ENCODE measurements around the gene PLEKHA7.
A peak's percentile ranks its signal among the peaks of the same experiment; 100 is the strongest.

PLEKHA7 gene

DNA sequence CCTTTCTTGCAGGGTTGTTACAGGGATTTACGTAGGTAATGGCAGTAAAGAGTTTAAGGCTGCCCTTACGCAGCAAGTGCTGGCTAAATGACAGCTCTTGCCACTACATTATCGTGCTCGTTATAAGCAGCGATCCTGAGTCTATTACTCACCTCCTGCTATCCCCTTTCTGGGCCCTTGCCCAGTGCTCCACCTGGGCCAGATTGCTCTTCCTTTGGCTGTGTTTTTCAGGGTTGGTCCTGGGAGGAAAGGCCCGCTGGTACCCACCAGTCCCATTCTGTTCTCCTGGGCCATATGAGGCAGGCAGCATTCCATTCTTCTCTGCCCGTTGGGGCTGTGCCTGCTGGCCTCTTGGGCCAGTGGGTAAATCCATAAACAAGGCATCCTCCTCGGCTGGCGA, 188.2 kb downstream of the PLEKHA7 start:
- no peaks in the 10 kb centered on the region for H3K36me3 ChIP-seq (ENCODE audit: control insufficient read depth, insufficient read depth, low read length)
- H3K4me2 ChIP-seq (ENCODE audit: low read length): no peak overlapping the region
- H3K9ac ChIP-seq (ENCODE audit: low read length): peak overlapping the region; percentile 18
- no peaks in the 10 kb centered on the region for H3K27me3 ChIP-seq (ENCODE audit: insufficient read depth, low read length, poor library complexity)
- peaks cover 4% of the 10 kb centered on the region for H3K4me1 ChIP-seq (ENCODE audit: control insufficient read depth, low read depth, low read length)
- no peak overlapping the region for H4K5ac ChIP-seq (ENCODE audit: low read length)
- peak overlapping the region; percentile 31 for H2BK120ac ChIP-seq (ENCODE audit: low read depth, low read length)
- H3K56ac ChIP-seq (ENCODE audit: low read length): peak overlapping the region; percentile 40
- H3K79me1 ChIP-seq (ENCODE audit: low read length): no peaks in the 10 kb centered on the region
- no CpG with 5 or more reads among the region's 9 CpGs for WGBS (ENCODE audit: extremely low coverage, insufficient coverage, low lambda C conversion rate)
- no peak overlapping the region for H3K4ac ChIP-seq (ENCODE audit: low read depth, low read length)
- H2AK5ac ChIP-seq (ENCODE audit: low read length): no peak overlapping the region
- no peak overlapping the region for H4K8ac ChIP-seq (ENCODE audit: low read depth, low read length)
- no peak overlapping the region for H3K4me3 ChIP-seq (ENCODE audit: low read length)
- H3K23ac ChIP-seq (ENCODE audit: low read length): no peak overlapping the region
- H2BK5ac ChIP-seq (ENCODE audit: low read length): peak overlapping the region; percentile 72
- no peak overlapping the region for H2BK15ac ChIP-seq (replicated peaks; ENCODE audit: low read depth)
- no peaks in the 10 kb centered on the region for H3K79me2 ChIP-seq (ENCODE audit: control insufficient read depth, insufficient read depth, low read length)
- no peak for DNase-seq
- peak overlapping the region; percentile 67 for H3K27ac ChIP-seq (ENCODE audit: low read depth, low read length)
- peak overlapping the region; percentile 22 for H3K18ac ChIP-seq (ENCODE audit: low read length)

DNA sequence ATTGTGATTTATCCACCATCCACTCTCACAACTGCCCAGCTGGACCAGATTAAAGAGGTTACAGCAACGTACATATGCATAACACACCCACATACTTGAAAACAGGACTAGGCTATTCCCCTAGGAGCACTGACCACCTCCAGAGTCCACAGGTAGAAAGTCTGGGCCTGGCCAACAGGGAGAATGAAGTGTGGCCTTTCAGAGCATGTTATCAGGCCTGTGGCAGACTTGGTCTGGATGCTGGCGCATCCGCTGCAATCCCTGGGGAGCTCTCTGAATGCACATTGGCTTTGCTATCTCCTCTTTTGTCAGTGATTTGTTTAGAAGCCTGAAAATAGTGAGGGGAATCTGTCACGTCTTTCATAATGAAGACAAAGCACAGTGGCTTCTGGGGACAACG, 189.1 kb downstream of the PLEKHA7 start:
- H3K56ac ChIP-seq (ENCODE audit: low read length): no peak overlapping the region
- peaks cover 7% of the 10 kb centered on the region for H3K4me1 ChIP-seq (ENCODE audit: control insufficient read depth, low read depth, low read length)
- H2BK120ac ChIP-seq (ENCODE audit: low read depth, low read length): no peak overlapping the region
- H3K18ac ChIP-seq (ENCODE audit: low read length): no peak overlapping the region
- no peaks in the 10 kb centered on the region for H3K79me1 ChIP-seq (ENCODE audit: low read length)
- no peak overlapping the region for H2BK5ac ChIP-seq (ENCODE audit: low read length)
- no peak overlapping the region for H3K4me3 ChIP-seq (ENCODE audit: low read length)
- peak overlapping the region; percentile 73 for H3K27ac ChIP-seq (ENCODE audit: low read depth, low read length)
- WGBS (ENCODE audit: extremely low coverage, insufficient coverage, low lambda C conversion rate): no CpG with 5 or more reads among the region's 5 CpGs
- H3K36me3 ChIP-seq (ENCODE audit: control insufficient read depth, insufficient read depth, low read length): no peaks in the 10 kb centered on the region
- H3K4me2 ChIP-seq (ENCODE audit: low read length): no peak overlapping the region
- H4K8ac ChIP-seq (ENCODE audit: low read depth, low read length): no peak overlapping the region
- peak; percentile 87 for DNase-seq
- H3K79me2 ChIP-seq (ENCODE audit: control insufficient read depth, insufficient read depth, low read length): no peaks in the 10 kb centered on the region
- H2AK5ac ChIP-seq (ENCODE audit: low read length): no peak overlapping the region
- H3K27me3 ChIP-seq (ENCODE audit: insufficient read depth, low read length, poor library complexity): no peaks in the 10 kb centered on the region
- no peak overlapping the region for H3K4ac ChIP-seq (ENCODE audit: low read depth, low read length)
- H3K23ac ChIP-seq (ENCODE audit: low read length): no peak overlapping the region
- no peak overlapping the region for H2BK15ac ChIP-seq (replicated peaks; ENCODE audit: low read depth)
- no peak overlapping the region for H3K9ac ChIP-seq (ENCODE audit: low read length)
- H4K5ac ChIP-seq (ENCODE audit: low read length): no peak overlapping the region

DNA sequence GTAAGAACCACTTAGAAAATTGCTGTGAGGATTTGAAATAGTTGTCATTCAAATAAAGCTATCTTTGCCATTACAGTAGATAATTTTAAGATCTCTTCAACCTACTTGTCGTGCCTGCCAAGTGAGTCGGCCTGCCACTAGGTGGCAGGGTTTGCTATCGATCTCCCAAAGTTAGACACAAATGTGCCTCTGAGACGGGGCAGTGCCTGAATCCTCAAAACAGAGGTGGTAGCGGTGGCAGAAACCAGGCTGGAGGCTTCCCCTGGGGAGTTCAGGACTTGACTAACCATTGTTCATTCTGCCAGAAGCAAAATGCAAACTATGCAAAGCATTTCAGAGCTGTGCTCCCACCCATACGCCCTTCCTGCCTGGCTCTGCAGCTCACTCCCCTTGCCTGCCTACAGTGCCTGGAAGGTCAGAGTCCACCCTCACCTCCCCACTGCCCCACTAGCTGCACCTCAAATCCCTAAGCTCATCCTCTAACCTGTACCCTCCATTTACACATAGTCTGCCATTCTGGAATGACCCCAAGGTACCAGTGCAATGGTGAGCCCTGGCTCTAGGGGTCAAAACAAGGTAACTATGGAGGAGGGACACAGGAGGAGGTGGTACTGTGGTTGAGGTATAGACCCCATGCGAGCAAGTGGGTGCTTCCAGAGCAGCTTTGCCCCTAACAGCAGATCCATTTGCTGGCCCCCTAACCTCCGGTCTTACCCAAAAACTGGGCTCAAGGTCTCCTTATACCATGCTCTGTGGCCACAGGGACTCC, 193.7 kb downstream of the PLEKHA7 start:
- peak; percentile 97 for DNase-seq

DNA sequence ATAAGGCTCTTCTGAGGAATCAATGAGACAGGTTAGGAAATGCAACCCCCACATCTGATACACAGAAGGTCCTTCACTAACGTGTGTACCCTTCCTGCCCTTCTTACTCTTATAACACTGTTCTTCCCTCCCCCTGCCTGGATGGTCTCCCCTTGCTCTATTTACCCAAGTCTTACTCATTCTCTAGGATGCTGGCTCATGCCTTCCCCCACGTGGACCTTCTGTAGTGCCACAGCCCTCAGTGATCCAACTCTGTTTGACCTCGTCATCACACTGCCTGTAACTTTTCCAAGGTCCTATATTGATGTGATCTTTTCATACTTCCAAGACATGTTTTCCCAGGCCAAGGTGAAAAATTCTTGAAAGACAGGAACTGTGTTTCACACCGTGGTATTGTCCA, 195.9 kb downstream of the PLEKHA7 start:
- no peak overlapping the region for H3K4me3 ChIP-seq (ENCODE audit: low read length)
- no peak overlapping the region for H4K5ac ChIP-seq (ENCODE audit: low read length)
- H3K79me2 ChIP-seq (ENCODE audit: control insufficient read depth, insufficient read depth, low read length): no peaks in the 10 kb centered on the region
- H3K27ac ChIP-seq (ENCODE audit: low read depth, low read length): no peak overlapping the region
- no peak for DNase-seq
- no peak overlapping the region for H3K18ac ChIP-seq (ENCODE audit: low read length)
- H3K56ac ChIP-seq (ENCODE audit: low read length): peak overlapping the region; percentile 12
- no peak overlapping the region for H2BK120ac ChIP-seq (ENCODE audit: low read depth, low read length)
- no peak overlapping the region for H3K23ac ChIP-seq (ENCODE audit: low read length)
- WGBS (ENCODE audit: extremely low coverage, insufficient coverage, low lambda C conversion rate): no CpG with 5 or more reads among the region's 4 CpGs
- H4K8ac ChIP-seq (ENCODE audit: low read depth, low read length): no peak overlapping the region
- no peak overlapping the region for H2BK15ac ChIP-seq (replicated peaks; ENCODE audit: low read depth)
- no peaks in the 10 kb centered on the region for H3K27me3 ChIP-seq (ENCODE audit: insufficient read depth, low read length, poor library complexity)
- no peak overlapping the region for H2BK5ac ChIP-seq (ENCODE audit: low read length)
- H3K4me2 ChIP-seq (ENCODE audit: low read length): no peak overlapping the region
- no peaks in the 10 kb centered on the region for H3K36me3 ChIP-seq (ENCODE audit: control insufficient read depth, insufficient read depth, low read length)
- peaks cover 3% of the 10 kb centered on the region for H3K4me1 ChIP-seq (ENCODE audit: control insufficient read depth, low read depth, low read length)
- no peak overlapping the region for H3K4ac ChIP-seq (ENCODE audit: low read depth, low read length)
- H2AK5ac ChIP-seq (ENCODE audit: low read length): no peak overlapping the region
- H3K9ac ChIP-seq (ENCODE audit: low read length): no peak overlapping the region
- no peaks in the 10 kb centered on the region for H3K79me1 ChIP-seq (ENCODE audit: low read length)

More for the DNA sequence above, 193.7 kb downstream of the PLEKHA7 start:
- Histone ChIP-seq H3K4me1 (ENCODE audit: control insufficient read depth, low read depth, low read length) (peaks cover 3% of the 10 kb centered on the region), H3K4ac (ENCODE audit: low read depth, low read length) (no peak overlapping the region), H2BK15ac (replicated peaks; ENCODE audit: low read depth) (no peak overlapping the region), H3K4me2 (ENCODE audit: low read length) (no peak overlapping the region), H2BK5ac (ENCODE audit: low read length) (peak overlapping the region; percentile 24), H3K4me3 (ENCODE audit: low read length) (no peak overlapping the region), H3K79me1 (ENCODE audit: low read length) (no peaks in the 10 kb centered on the region), H2AK5ac (ENCODE audit: low read length) (no peak overlapping the region), H3K18ac (ENCODE audit: low read length) (no peak overlapping the region), H3K27me3 (ENCODE audit: insufficient read depth, low read length, poor library complexity) (no peaks in the 10 kb centered on the region), H3K56ac (ENCODE audit: low read length) (peak overlapping the region; percentile 45), H3K27ac (ENCODE audit: low read depth, low read length) (no peak overlapping the region), H4K5ac (ENCODE audit: low read length) (no peak overlapping the region), H3K36me3 (ENCODE audit: control insufficient read depth, insufficient read depth, low read length) (no peaks in the 10 kb centered on the region), H3K9ac (ENCODE audit: low read length) (peak overlapping the region; percentile 4), H4K8ac (ENCODE audit: low read depth, low read length) (no peak overlapping the region), H2BK120ac (ENCODE audit: low read depth, low read length) (no peak overlapping the region), H3K23ac (ENCODE audit: low read length) (no peak overlapping the region), H3K79me2 (ENCODE audit: control insufficient read depth, insufficient read depth, low read length) (no peaks in the 10 kb centered on the region)
- WGBS (ENCODE audit: extremely low coverage, insufficient coverage, low lambda C conversion rate): no CpG with 5 or more reads among the region's 8 CpGs

DNA sequence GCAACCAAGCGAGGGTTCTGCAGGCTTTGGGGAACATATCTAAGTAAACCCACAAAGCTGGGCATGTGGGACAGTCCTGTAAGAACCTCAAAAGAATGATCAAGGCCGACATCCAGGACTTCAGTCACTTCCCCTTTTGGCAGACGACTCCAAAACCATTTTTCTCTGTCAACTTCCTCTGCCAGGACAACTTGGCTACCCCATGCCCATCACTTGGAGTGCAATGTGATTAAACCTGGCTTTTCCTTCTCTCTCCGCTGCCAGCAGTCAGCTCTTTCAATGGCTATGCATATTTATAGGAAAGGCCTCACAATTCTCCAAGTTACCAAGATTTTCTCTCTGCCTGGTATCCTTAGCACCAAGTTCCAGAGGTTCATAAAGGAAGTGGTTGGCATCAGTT, 196.9 kb downstream of the PLEKHA7 start:
- H3K79me1 ChIP-seq (ENCODE audit: low read length): no peaks in the 10 kb centered on the region
- no peak overlapping the region for H2BK120ac ChIP-seq (ENCODE audit: low read depth, low read length)
- no peak overlapping the region for H3K4me3 ChIP-seq (ENCODE audit: low read length)
- H3K27ac ChIP-seq (ENCODE audit: low read depth, low read length): no peak overlapping the region
- no peak for DNase-seq
- H3K79me2 ChIP-seq (ENCODE audit: control insufficient read depth, insufficient read depth, low read length): no peaks in the 10 kb centered on the region
- no peak overlapping the region for H4K5ac ChIP-seq (ENCODE audit: low read length)
- no peaks in the 10 kb centered on the region for H3K27me3 ChIP-seq (ENCODE audit: insufficient read depth, low read length, poor library complexity)
- H3K56ac ChIP-seq (ENCODE audit: low read length): no peak overlapping the region
- H2AK5ac ChIP-seq (ENCODE audit: low read length): no peak overlapping the region
- H3K4me2 ChIP-seq (ENCODE audit: low read length): no peak overlapping the region
- H3K4ac ChIP-seq (ENCODE audit: low read depth, low read length): no peak overlapping the region
- H4K8ac ChIP-seq (ENCODE audit: low read depth, low read length): no peak overlapping the region
- no peak overlapping the region for H3K18ac ChIP-seq (ENCODE audit: low read length)
- H2BK15ac ChIP-seq (replicated peaks; ENCODE audit: low read depth): no peak overlapping the region
- peaks cover 6% of the 10 kb centered on the region for H3K4me1 ChIP-seq (ENCODE audit: control insufficient read depth, low read depth, low read length)
- no CpG with 5 or more reads among the region's 4 CpGs for WGBS (ENCODE audit: extremely low coverage, insufficient coverage, low lambda C conversion rate)
- H3K9ac ChIP-seq (ENCODE audit: low read length): no peak overlapping the region
- H2BK5ac ChIP-seq (ENCODE audit: low read length): no peak overlapping the region
- no peak overlapping the region for H3K23ac ChIP-seq (ENCODE audit: low read length)
- no peaks in the 10 kb centered on the region for H3K36me3 ChIP-seq (ENCODE audit: control insufficient read depth, insufficient read depth, low read length)
